HepG2 (cell line): ENCODE results near the gene FAAP20. TPM values are rescaled to one million over a fixed set of nuclear protein-coding genes. Genes with fewer than 3 reads are reported as not detected.

Experiments
- ATRX ChIP-seq: sonication (generic); formaldehyde crosslinking; IDR thresholded peaks from 2 replicates; pipeline ENCODE4 v1.4.0; 2020; ENCODE audit warnings: missing genetic modification reagents, borderline replicate concordance
- CHD2 ChIP-seq: IDR thresholded peaks from 2 replicates; pipeline ENCODE4 v1.6.1; 2011; ENCODE audit warnings: low read depth, low read length, improper control_type of control experiment
- FLYWCH1 ChIP-seq: sonication (generic); formaldehyde crosslinking; IDR thresholded peaks from 2 replicates; pipeline ENCODE4 v1.8.1; 2023; ENCODE audit warnings: mild to moderate bottlenecking, missing genetic modification reagents
- GFI1 ChIP-seq: sonication (generic); formaldehyde crosslinking; IDR thresholded peaks from 2 replicates; pipeline ENCODE4 v1.5.0; 2020; ENCODE audit warnings: missing genetic modification reagents, mild to moderate bottlenecking, borderline replicate concordance
- IRF2 ChIP-seq: IDR thresholded peaks from 2 replicates; pipeline ENCODE4 v1.6.1; 2018; ENCODE audit warnings: missing genetic modification reagents, missing compliant biosample characterization
- NCOR1 ChIP-seq: fragments of 200-600 bp; sonication (generic); IDR thresholded peaks from 2 replicates; pipeline ENCODE4 v1.7.0; 2017; ENCODE audit warnings: antibody characterized with exemption, low read length, borderline replicate concordance
- SKI ChIP-seq: fragments of 450-650 bp; IDR thresholded peaks from one replicate; pipeline ENCODE4 v1.6.1; 2018; ENCODE audit warnings: mild to moderate bottlenecking; ENCODE audit not compliant: partially characterized antibody
- SMAD3 ChIP-seq: sonication (generic); formaldehyde crosslinking; IDR thresholded peaks from 2 replicates; pipeline ENCODE4 v1.4.0; 2020; ENCODE audit warnings: missing genetic modification reagents
- SP4 ChIP-seq: sonication (generic); formaldehyde crosslinking; IDR thresholded peaks from 2 replicates; pipeline ENCODE4 v1.8.1; 2023; ENCODE audit warnings: mild to moderate bottlenecking, missing genetic modification reagents
- SRSF1 ChIP-seq: fragments of 200-400 bp; formaldehyde crosslinking; optimal IDR thresholded peaks from 2 replicates; pipeline ENCODE3; 2017; ENCODE audit warnings: mild to moderate bottlenecking, low read depth, low read length, moderate library complexity
- TRAFD1 ChIP-seq: sonication (generic); formaldehyde crosslinking; IDR thresholded peaks from 2 replicates; pipeline ENCODE4 v1.5.1; 2020; ENCODE audit warnings: missing genetic modification reagents, mild to moderate bottlenecking, borderline replicate concordance
- ZFP91 ChIP-seq: sonication (generic); formaldehyde crosslinking; IDR thresholded peaks from 2 replicates; pipeline ENCODE4 v1.9.0; 2022; ENCODE audit warnings: missing genetic modification reagents, mild to moderate bottlenecking, borderline replicate concordance
- ZNF530 ChIP-seq: sonication (generic); formaldehyde crosslinking; IDR thresholded peaks from 2 replicates; pipeline ENCODE4 v1.5.0; 2020; ENCODE audit warnings: low read depth, mild to moderate bottlenecking, missing genetic modification reagents
- polyA plus RNA-seq, 8 experiments: library from polyadenylated mRNA; depleted of rRNA in 3 of 8; stranded (reverse) in 7 of 8; unstranded in 1 of 8; fragments of >200 nt; fragmentation: Illumina TruSeq in 4 of 8; extraction: Trizol in 4 of 8; gene quantifications; 2 replicates each; pipeline versions ENCODE4 v1.2.1 to v1.2.3, GENCODE V29; 2011 to 2016; ENCODE audit warnings: low read depth in 4 of 8, missing spikeins in 1 of 8, mixed read lengths in 1 of 8; ENCODE audit not compliant: insufficient read depth in 1 of 8
- total RNA-seq, 5 experiments: library from RNA; depleted of rRNA; stranded (reverse); fragments of >200 nt; fragmentation: Illumina TruSeq; extraction: Trizol; gene quantifications; 2 replicates each; pipeline ENCODE4 v1.2.3, GENCODE V29; 2016; ENCODE audit warnings: low read depth in 1 of 5
- TF ChIP-seq, protein P1 (sequence below): sonication (generic); formaldehyde crosslinking; IDR thresholded peaks from 2 replicates; pipeline ENCODE4 v1.5.1; 2020; ENCODE audit warnings: mild to moderate bottlenecking, missing genetic modification reagents, moderate library complexity
- TF ChIP-seq, protein P2 (sequence below): sonication (generic); formaldehyde crosslinking; IDR thresholded peaks from 2 replicates; pipeline ENCODE4 v1.5.0; 2020; ENCODE audit warnings: missing genetic modification reagents

FAAP20 gene
- total and polyA plus RNA-seq, 2 of the 13 experiments (the other 11 are each of a cell fraction or from before 2014, with no cell fraction given): 9.6 to 10.8 TPM

- peak; percentile 81 for TF ChIP-seq SKI
- TF ChIP-seq, protein P1, sequence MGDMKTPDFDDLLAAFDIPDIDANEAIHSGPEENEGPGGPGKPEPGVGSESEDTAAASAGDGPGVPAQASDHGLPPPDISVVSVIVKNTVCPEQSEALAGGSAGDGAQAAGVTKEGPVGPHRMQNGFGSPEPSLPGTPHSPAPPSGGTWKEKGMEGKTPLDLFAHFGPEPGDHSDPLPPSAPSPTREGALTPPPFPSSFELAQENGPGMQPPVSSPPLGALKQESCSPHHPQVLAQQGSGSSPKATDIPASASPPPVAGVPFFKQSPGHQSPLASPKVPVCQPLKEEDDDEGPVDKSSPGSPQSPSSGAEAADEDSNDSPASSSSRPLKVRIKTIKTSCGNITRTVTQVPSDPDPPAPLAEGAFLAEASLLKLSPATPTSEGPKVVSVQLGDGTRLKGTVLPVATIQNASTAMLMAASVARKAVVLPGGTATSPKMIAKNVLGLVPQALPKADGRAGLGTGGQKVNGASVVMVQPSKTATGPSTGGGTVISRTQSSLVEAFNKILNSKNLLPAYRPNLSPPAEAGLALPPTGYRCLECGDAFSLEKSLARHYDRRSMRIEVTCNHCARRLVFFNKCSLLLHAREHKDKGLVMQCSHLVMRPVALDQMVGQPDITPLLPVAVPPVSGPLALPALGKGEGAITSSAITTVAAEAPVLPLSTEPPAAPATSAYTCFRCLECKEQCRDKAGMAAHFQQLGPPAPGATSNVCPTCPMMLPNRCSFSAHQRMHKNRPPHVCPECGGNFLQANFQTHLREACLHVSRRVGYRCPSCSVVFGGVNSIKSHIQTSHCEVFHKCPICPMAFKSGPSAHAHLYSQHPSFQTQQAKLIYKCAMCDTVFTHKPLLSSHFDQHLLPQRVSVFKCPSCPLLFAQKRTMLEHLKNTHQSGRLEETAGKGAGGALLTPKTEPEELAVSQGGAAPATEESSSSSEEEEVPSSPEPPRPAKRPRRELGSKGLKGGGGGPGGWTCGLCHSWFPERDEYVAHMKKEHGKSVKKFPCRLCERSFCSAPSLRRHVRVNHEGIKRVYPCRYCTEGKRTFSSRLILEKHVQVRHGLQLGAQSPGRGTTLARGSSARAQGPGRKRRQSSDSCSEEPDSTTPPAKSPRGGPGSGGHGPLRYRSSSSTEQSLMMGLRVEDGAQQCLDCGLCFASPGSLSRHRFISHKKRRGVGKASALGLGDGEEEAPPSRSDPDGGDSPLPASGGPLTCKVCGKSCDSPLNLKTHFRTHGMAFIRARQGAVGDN: peak; percentile 55
- TF ChIP-seq GFI1 (CRISPR knock-in tag): no peak
- TF ChIP-seq TRAFD1 (CRISPR knock-in tag): no peak
- no peak for TF ChIP-seq CHD2
- no peak for TF ChIP-seq FLYWCH1
- TF ChIP-seq NCOR1: peak; percentile 49; the same call in 1 of the 2 replicates
- peak; percentile 40; the same call in 1 of the 2 replicates for TF ChIP-seq ZFP91 (CRISPR knock-in tag)
- TF ChIP-seq IRF2 (CRISPR knock-in tag): no peak
- no peak for TF ChIP-seq ZNF530
- peak; percentile 43; the same call in 1 of the 2 replicates for TF ChIP-seq SP4 (CRISPR knock-in tag)
- TF ChIP-seq, protein P2, sequence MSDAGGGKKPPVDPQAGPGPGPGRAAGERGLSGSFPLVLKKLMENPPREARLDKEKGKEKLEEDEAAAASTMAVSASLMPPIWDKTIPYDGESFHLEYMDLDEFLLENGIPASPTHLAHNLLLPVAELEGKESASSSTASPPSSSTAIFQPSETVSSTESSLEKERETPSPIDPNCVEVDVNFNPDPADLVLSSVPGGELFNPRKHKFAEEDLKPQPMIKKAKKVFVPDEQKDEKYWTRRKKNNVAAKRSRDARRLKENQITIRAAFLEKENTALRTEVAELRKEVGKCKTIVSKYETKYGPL (CRISPR knock-in tag): no peak
- TF ChIP-seq SRSF1: no peak
- no peak for TF ChIP-seq ATRX
- TF ChIP-seq SMAD3: peak; percentile 69; the same call in 1 of the 2 replicates
These were observed 37.8 kb upstream of the FAAP20 start (continued) for GRCh38 chr1:2232255-2232915.
